Sigmoid colon (tissue), 3 donors: ENCODE data around the gene ZNF483.

Experiments used
- CTCF ChIP-seq, 4 experiments: fragments of 450-650 bp in 3 of 4; fragments of 200-600 bp in 1 of 4; IDR thresholded peaks; one replicate each; pipeline ENCODE4 v1.5.1; 2016 to 2019; ENCODE audit warnings: antibody characterized with exemption in 4 of 4, mild to moderate bottlenecking in 3 of 4, moderate library complexity in 2 of 4
- POLR2A ChIP-seq, 2 donors: fragments of 450-650 bp; IDR thresholded peaks; one replicate each; pipeline ENCODE4 v1.6.1; 2016; ENCODE audit warnings: antibody characterized with exemption in 2 of 2, mild to moderate bottlenecking in 2 of 2, moderate library complexity in 2 of 2

GRCh38 chr9:111561165-111561719, 36.3 kb downstream of the ZNF483 start:
- TF ChIP-seq CTCF (IDR thresholded peaks at IDR 0.05) (no peak), POLR2A (IDR thresholded peaks at IDR 0.05) (no peak)
